IMR-90 (cell line): ENCODE results near the gene SNRNP70. TPM values are rescaled to one million over a fixed set of nuclear protein-coding genes. Genes with fewer than 3 reads are reported as not detected.

Experiments
- BHLHE40 ChIP-seq: fragments of 150-350 bp; IDR thresholded peaks from 2 replicates; pipeline ENCODE4 v1.6.1; 2016; ENCODE audit warnings: mild to moderate bottlenecking, low read depth, low read length
- CTCF ChIP-seq: conservative IDR thresholded peaks from 2 replicates; pipeline ENCODE4 v1.5.1; 2012; ENCODE audit warnings: mild to moderate bottlenecking, low read depth, low read length, improper control_type of control experiment
- MAZ ChIP-seq: IDR thresholded peaks from 2 replicates; pipeline ENCODE4 v1.6.1; 2012; ENCODE audit warnings: low read depth, mild to moderate bottlenecking, low read length, improper control_type of control experiment, moderate library complexity, borderline replicate concordance
- NFE2L2 ChIP-seq: fragments of 150-350 bp; IDR thresholded peaks from 2 replicates; pipeline ENCODE4 v1.6.1; 2016; ENCODE audit warnings: low read depth, mild to moderate bottlenecking, low read length
- polyA plus RNA-seq, 3 experiments: library from polyadenylated mRNA; depleted of rRNA; stranded (reverse); fragments of >200 nt; gene quantifications; 2 replicates each; pipeline ENCODE4 v1.2.3, GENCODE V29; 2012; ENCODE audit warnings: low replicate concordance in 1 of 3
- total RNA-seq: library from RNA; depleted of rRNA; stranded (reverse); fragments of >200 nt; gene quantifications from 2 replicates; pipeline ENCODE4 v1.2.3, GENCODE V29; 2012

Gene SNRNP70
- total and polyA plus RNA-seq, 2 of the 4 experiments (the other 2 are of a cell fraction) = 72.8 to 200 TPM

DNA sequence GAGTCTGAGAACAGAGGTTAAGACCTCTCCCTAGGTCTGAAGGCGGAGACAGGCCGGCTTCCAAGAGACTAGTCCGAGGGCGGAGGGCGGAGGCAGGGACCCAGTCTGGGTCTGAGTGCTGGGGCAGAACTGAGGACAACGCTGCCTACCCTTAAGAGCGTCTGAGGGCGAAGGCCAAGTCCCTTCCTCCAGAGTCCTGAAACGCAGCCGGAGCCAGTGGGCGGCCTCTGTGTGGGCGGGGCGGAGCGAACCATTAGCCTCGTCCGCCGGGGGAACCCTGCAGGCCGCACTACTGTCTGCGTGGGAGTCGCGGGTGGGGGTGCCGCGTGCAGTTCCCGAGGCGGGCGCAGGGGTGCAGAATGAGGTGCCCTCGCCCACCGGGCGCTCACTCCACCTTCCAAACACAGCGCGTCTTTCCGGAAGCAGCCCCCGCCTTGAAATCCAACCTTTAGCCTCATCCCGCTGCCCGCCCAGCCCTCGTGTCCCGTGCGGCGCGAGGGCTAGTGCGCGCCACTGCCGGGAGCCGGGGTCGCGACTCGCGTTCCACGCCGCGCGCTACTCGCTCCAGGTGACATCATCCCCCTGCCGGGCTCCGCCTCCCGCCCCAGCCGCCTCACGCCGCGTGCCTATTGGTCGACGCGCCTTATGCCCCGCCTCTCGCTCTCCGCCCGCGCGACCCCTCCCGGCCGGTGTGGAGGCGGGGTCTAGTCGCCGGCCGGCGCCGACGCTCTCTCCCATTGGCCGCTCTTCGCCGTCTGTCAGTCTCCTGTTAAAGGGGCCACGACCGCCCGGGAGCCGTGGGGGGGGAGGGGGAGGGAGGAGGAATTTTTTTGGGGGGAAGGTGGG lies 33.5 kb downstream of the SNRNP70 start, which contains the start of gene C19orf73 (continued):
- TF ChIP-seq CTCF (no peak; the same call in 1 of the 2 replicates), NFE2L2 (no peak), MAZ (peak; percentile 96), BHLHE40 (peak; percentile 93)
